HG02885 (cell line): ENCODE measurements around the gene CALN1.

Experiments used
- ATAC-seq: cut with Tn5 transposase; IDR thresholded peaks from one replicate; pipeline ENCODE4 v1.9.1; 2021; ENCODE audit warnings: mild to moderate bottlenecking; ENCODE audit not compliant: unreplicated experiment, poor library complexity

The CALN1 gene

DNA sequence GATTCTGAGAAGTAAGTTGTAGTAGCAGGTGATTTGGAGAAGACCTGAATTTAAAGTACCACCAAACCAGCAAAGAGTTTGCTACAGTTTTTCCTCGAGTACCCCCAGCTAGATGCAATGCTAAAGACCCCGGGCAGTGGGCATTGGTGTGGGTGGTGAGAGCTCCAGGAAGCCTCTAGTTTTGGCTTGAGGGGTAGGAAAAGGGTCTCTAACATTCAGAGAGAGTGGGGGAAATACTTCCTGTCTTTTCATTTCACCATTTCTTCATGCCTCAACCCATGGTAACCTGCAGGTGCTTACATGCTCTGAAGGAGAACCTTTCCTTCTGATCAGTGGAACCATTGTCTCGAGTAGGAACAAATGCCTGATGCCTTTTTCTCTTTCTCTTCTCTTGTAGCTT is 352.2 kb downstream of the CALN1 start:
- ATAC-seq: no peak

DNA sequence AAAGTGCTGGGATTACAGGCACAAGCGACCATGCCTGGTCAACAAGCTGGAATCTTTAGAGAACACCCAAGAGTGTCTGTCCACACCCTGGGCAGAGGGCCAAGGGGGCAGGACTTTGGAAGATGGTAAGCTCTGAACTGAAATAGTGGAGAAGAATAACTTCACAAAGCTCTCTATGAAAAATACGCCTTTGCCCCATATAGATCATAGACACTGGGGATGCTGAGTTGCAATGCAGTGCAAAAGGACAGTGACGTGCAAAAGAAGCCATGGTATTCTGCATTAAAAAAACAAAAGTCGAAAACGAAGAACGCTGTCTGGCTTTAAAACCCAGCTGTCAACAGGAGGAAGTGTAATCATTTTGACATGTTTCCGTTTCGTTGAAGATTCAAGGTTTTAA is 353.6 kb downstream of the CALN1 start:
- ATAC-seq: no peak

DNA sequence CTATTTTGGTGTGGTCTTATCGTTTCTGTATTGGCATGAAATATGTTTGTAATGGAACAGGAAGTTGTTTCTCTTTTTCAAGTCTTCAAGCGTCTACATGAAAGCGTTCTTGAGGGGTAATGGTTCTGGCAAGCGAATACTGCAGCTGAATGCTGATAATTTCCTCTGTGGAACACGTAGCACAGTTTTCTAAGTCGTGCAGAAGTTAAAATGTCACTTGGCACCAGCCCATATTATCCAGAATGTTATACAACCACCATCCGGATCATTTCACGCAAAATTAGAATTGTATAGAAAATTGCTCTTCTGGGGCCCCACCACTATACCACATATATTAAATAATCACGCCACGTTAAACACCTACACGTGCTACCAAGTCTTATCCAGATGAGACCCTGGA is 354.3 kb downstream of the CALN1 start:
- no peak for ATAC-seq

DNA sequence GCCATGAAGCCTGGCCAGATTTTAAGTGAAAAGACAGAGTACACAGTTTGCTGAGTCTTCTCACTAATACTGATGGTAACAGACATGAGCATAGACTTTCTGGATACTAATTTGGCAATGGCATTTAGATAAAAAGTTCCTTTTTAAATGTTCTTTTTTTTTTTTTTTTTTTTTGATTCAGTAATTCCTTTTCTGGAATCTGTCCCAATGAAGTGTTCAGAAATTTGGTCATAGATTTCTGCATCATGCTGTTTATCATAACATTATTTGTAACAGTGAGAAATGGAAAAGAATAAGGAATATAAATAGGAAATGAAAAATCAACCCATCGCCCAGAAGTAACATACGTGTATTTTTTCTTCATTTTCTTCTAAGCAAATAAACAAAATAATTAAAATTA is 354.9 kb downstream of the CALN1 start:
- no peak for ATAC-seq

DNA sequence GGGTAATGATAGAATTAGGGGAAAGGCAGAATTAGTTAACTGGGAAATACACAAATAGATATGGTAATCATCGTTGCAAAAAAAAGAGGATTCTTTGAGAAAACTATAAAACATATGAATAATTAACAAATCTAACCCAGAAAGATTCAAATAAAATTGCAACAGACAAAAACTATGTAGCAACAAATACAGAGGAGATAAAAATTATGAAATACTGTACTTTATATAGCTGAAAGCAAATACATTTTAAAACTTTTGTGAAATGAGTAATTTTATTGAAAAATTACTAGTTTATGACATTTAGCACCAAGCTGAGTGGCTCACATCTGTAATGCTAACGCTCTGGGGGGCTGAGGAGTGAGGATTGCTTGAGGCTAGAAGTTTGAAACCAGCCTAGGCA is 356.7 kb downstream of the CALN1 start:
- no peak for ATAC-seq

DNA sequence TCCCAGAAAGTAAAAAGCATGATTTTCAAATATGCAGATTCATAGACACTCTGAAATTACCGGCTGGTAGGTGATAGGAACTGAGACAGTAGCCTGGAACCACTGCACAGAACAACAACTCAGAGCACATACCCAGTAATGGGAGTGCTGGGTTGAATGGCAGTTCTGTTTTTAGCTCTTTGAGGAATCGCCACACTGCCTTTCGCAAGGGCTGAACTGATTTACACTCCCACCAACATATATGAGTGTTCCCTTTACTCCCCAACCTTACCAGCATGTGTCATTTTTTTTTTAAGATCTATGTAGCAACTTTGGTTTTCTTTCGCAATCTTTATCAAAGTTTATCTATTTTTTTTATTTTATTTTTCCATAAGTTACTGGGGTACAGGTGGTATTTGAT is 358.8 kb downstream of the CALN1 start:
- no peak for ATAC-seq

DNA sequence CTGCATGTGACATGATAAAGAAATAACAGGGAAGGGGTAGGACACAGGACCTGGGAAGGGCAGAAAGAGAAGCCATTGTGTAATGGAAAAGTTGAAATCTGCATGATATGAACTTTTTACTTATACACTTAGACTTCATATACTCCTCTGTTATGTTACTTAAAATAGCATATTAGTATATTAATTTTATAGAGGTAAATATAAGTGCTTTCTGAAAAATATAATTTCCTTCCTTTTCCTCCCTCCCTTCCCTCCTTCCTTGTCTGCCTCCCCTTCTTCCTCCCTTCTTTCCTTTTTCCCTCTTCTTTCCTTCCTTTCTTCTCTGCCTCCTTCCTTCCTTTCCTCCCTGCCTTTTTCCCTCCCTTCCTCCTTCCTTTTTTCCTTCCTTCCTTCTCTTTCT is 363.7 kb downstream of the CALN1 start:
- ATAC-seq: no peak

DNA sequence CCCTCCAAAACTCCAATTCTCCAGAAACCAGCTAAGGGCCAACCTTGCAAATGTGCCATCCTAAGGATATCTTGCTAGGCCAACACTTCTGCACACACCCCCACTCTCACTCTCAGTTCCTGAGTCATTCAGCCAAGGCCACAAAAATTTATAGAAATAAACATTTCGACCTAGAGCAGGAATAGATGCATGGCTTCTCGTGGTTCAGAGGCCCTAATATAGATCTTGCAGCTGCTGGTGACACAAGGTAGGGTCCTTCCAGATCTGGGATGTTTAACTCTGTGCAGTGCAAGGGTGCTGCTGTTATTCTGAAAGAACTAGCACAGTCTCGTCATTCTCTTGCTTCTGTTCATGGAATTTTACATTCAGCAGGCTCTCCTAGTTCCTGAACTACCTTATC is 369.3 kb downstream of the CALN1 start:
- no peak for ATAC-seq

DNA sequence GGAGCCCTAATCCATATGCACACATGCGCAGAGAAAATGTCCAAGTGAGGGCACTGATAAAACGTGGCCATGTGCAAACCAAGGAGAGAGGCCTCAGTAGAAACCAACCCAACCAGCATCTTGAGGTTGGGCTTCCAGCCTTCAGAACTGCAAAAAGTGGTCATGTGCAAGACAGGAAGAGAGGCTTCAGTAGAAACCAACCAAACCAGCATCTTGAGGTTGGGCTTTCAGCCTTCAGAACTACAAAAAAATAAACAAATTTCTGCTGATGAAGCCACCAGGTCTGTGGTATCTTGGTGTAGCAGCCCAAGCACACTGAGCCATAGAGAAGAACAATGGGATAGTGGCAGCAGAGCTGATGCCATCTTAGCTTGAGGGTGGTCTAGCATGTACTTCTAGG is 371.5 kb downstream of the CALN1 start:
- ATAC-seq: no peak

DNA sequence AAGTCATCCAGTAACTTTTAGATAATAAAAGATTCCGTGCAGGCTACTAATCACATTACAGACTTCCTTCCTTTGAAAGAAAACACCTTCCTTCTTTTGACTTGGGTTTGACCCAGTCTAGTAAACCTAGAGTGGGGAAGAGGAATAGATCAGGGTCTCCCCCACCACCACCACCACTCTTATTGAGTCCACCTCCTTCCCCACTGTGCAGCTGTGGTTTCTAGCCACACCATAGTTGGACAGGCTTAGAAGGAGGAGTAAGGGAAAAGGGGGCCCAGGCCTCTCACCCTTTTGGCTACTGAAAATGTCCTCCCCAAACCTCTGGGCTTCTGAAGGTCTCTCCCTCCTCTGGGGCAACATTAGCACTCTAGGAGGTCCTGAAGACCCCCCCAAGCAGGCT is 372.7 kb downstream of the CALN1 start:
- ATAC-seq: no peak

DNA sequence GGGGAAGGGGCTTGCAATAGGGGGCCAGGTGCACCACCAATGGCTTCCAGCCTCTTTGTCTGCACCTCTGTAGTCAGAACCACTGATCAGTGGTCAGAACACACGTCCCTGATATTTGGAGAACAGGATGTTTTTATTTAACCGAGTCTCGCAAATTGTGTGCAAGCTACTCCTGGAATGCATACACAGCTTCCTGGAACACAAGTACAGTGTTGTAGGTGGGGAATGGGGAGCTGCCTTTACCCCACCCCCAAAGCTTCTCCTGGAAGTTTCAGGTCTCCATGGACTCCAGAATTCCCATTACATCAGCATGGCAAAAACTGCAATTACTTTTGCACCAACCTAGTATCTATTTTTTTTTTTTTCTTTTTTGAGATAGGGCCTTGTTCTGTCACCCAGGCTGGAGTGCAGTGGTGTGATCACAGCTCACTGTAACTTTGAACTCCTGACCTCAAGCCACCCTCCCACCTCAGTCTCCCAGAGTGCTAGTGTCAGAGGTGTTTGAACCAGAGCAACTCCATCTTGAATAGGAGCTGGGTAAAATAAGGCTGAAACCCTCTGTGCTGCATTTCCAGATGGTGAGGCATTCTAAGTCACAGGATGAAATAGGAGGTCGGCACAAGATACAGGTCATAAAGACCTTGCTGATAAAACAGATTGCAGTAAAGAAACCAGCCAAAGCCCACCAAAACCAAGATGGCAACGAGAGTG is 374.0 kb downstream of the CALN1 start:
- ATAC-seq: no peak

DNA sequence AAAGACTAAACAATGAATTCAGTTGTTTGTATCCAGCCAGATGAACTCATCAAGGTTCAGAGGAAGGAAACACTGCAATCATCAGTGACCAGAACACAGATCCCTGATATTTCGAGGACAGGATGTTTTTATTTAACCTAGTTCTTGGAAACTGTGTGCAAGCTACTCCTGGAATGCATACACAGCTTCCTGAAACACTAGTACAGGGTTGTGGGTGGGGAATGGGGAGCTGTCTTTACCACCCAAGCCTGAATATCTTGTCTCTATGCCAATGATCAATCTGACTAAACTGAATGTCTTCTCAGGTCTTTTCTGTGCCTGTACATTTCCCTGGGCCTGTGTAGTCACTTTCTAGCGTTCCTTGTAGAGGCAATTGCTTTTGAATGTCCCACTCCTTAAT is 374.6 kb downstream of the CALN1 start:
- no peak for ATAC-seq

DNA sequence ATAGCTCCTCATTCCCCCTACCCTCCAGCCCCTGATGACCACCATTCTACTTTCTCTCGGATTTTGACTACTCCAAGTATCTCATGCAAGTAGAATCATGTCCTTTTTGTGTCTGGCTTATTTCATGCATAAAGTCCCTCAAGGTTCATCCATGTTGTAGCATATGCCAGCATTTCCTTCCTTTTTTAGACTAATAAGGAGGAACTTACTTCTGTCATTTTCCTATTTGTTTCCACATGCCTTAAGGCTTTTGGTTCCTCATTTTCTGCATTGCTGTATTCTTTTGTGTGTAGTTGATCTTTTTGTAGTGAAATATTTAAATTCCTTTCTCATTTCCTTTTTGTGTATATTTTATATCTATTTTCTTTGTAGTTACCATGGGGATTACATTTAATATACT is 376.9 kb downstream of the CALN1 start:
- ATAC-seq: no peak

DNA sequence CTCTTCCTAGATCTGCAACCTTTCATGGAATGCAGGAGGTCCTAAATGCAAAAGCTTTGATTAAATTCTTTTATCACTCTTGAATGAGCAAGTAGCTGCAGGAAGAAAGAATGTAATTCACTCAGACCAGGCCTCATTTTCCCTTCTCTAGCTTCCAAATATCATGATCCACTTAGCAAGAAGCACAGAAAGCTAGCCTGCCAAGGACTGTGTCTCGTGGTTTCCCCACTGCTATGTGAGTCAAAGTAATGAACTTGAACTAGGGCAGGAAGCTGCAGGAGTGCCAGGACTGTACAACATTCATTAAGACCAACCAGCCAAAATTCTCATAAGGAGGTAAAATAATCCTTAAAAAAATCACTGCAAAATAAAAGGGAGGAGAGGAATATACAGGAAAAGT is 379.2 kb downstream of the CALN1 start:
- no peak for ATAC-seq

DNA sequence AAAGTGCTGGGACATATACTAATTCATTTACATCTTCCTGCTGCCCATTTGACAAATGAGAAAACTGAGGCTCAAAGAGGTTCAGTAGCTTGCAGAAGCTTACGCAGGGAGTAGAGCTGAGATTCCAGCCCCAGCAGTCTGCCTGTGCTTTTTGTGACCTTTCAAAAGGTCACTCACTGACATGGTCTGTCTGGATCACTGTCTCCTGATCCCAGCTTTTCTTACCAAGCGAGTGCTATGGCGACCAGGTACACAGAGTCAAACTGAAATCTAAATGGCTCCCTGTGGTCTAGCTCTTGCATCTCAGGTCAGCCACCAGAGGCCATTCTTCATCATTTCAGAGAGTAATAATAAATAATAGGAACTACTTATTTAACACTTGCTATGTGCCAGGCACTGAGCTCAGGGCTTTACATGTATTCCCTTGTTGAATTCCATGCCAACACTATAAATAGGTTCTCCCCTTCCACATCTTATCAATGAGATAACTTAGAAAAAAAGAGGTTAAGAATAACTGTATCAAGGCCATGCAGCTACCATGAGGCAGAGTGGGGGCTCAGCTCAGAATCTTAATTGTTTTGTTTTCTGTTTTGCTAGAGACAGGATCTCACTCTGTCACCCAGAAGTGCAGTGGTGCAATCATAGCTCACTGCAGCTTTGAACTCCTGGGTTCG is 381.0 kb downstream of the CALN1 start:
- no peak for ATAC-seq

DNA sequence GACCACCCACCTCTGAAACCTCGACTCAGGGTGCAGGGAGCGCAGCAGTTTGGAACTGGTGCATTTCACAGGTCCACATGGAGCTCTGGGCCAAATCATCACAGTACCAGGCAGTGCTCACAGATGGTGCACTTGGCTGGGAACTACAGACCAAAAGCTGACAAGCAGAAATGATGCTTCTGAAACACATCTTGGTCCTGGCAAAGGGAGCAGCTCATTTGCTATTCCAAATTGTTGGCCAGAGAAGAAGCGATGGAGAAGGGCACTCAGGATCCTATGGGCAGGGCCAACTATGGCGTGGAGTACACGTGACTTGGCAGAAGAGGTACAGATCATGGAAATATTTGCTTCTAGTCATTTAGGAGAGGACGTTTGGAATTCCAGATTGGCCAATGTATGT is 383.9 kb downstream of the CALN1 start:
- no peak for ATAC-seq

DNA sequence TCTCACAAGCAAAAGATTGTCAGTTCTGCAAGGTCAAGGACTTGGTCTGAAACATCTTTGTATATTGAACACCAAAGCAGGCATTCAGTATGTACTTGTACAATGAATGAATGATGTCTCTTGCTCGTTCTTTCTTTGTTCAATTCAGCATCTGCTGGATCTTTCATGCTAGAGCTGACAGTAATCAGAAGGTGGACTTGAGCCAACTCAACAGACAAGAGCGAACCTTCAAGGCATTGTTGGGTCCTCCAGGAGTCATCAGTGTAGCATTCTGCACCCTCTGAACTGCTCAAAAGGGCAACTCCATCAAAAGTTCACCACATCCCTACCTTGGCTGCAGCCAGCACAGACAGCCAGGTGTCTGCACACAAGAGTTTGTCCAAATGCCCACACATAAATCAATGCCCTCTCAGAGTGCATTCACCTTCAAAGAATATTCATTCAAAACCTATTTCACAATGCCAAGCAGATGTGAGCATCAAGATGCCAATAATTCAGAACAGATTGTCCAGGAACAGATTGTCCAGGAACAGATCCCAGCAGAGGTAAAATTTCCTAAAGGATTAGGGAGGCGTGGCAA is 386.7 kb downstream of the CALN1 start:
- no peak for ATAC-seq

DNA sequence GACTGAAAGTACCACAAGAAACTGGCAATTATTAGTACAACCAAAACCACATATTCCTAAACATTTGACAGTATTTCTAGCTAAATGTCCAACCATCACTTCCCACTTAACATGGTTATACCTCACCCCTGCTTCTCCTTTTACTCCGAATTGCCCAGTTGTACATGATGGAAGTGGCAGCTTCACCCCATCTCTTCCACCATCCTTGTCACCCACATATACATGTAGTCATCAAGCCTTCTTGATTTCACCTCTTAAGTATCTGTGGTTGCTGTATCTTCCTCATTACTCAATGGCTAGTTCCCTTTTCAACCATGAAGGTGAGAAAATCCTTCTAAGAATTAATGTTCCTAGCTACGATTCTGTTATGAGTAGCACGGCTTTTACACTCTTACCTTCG is 388.2 kb downstream of the CALN1 start:
- no peak for ATAC-seq

DNA sequence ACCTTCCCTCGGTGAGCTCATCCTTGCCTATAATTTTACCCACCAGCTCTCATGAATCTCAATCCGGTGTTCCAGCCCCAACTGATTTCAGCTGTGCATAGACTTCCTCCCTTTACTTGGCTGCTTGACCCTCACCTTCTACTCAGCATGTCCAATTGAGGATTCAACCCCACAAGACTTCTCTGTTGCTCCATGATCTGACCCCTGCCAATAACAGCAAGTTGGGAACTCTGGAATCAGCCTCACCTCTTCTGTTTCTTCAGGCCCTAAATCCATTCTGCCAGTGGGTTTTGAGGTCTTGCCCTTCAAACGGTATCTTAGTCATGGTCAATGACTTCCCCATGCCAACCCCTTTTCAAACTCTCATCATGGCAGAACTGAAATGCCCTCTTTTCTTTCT is 390.4 kb downstream of the CALN1 start:
- no peak for ATAC-seq

DNA sequence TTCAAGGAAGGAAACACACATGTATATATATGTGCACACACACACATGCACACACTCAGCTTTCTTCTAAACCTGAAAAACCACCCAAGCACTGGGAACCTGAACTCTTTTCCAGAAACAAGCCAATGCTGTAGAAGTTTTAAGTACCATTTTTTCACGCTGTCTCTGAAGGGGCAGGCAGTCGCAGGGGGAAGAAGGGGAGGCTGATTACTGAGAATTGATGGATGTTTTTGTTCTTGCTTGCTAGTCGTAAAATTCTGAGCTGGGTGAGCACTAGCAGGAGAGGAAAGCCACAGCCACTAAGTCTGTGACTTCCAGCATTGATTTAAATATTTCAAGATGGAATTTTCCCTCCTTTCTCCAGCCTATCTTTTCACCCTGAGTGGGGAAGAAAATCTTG is 391.8 kb downstream of the CALN1 start:
- ATAC-seq: no peak

DNA sequence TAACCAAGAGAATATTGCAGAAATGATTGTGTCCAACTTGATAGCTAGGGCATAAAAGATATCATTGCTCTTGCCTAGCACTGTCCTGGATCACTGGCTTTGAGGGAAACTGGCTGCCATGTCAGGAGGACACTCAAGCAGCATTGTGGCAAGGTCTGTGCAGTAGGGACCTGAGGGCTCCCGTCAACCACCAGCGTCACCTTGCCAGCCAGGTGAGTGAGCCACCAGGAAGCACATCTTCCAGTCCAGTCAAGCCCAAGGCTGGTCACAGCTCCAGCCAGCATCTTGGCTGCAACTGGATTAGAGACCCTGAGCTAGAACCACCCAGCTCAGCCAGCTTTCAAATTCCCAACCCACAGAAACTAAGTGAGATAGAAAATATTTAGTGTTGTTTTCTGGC is 392.7 kb downstream of the CALN1 start:
- no peak for ATAC-seq

DNA sequence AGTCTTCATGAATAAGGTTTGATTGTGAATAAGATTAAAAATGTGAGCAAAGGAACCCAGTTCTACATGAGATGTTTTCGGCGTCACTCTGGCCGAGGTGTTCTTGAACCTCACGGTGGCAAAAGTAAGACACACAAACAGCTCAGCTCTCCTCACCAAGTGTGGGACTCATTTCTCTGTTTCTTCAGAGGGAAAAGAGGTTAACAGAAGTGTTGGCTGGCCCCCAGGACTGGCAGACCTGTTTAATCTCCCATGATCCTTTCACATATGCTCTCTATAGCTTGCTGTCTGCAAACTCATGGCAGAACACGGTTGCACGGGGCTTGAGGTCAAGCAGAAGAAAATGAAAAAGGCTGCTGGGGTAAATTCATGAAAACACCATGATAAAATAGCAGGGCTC is 394.4 kb downstream of the CALN1 start:
- ATAC-seq: no peak
